ENCODE results near the gene DNMT3A.

The DNMT3A gene

GRCh38 chr2:25372405-25373268 is 30.9 kb upstream of the DNMT3A start:
- DNase-seq = peak; percentile 91

GRCh38 chr2:25371253-25372241 is 29.8 kb upstream of the DNMT3A start:
- peak; percentile 36 for DNase-seq

GRCh38 chr2:25369876-25370275 is 28.2 kb upstream of the DNMT3A start:
- no peak for DNase-seq

GRCh38 chr2:25369439-25369838 is 27.7 kb upstream of the DNMT3A start:
- no peak for DNase-seq

- peak; percentile 34 for DNase-seq
Measured at GRCh38 chr2:25368660-25369059, 26.9 kb upstream of the DNMT3A start.

- DNase-seq = no peak
Measured at GRCh38 chr2:25367296-25367695, 25.6 kb upstream of the DNMT3A start.

GRCh38 chr2:25366629-25367028 is 24.9 kb upstream of the DNMT3A start:
- DNase-seq = no peak

GRCh38 chr2:25365241-25365640 is 23.5 kb upstream of the DNMT3A start:
- DNase-seq = no peak

GRCh38 chr2:25363733-25364132 is 22.0 kb upstream of the DNMT3A start:
- no peak for DNase-seq

- no peak for DNase-seq
Measured at GRCh38 chr2:25362434-25363145, 20.9 kb upstream of the DNMT3A start.

GRCh38 chr2:25362049-25362433 is 20.3 kb upstream of the DNMT3A start:
- peak; percentile 98 for DNase-seq

- DNase-seq = no peak
Measured at GRCh38 chr2:25361261-25362048, 19.7 kb upstream of the DNMT3A start.

GRCh38 chr2:25358836-25359235 is 17.1 kb upstream of the DNMT3A start:
- no peak for DNase-seq

GRCh38 chr2:25358249-25358815 is 16.6 kb upstream of the DNMT3A start:
- DNase-seq = no peak

GRCh38 chr2:25356088-25356487 is 14.4 kb upstream of the DNMT3A start:
- DNase-seq = no peak

GRCh38 chr2:25355270-25355669 is 13.5 kb upstream of the DNMT3A start:
- DNase-seq = no peak

- no peak for DNase-seq
Measured at GRCh38 chr2:25354116-25354515, 12.4 kb upstream of the DNMT3A start.

- no peak for DNase-seq
Measured at GRCh38 chr2:25349397-25349796, 7.7 kb upstream of the DNMT3A start.

- no peak for DNase-seq
Measured at GRCh38 chr2:25347846-25348245, 6.1 kb upstream of the DNMT3A start.

GRCh38 chr2:25347205-25347815 is 5.6 kb upstream of the DNMT3A start:
- DNase-seq = no peak

GRCh38 chr2:25343187-25343825 is 1.6 kb upstream of the DNMT3A start:
- DNase-seq = no peak

Measured in retina (tissue), 1 donor.